CD8-positive, alpha-beta memory T cell (primary cell): ENCODE results near the gene PAEP. TPM values are rescaled to one million over a fixed set of nuclear protein-coding genes. Genes with fewer than 3 reads are reported as not detected.
A peak's percentile ranks its signal among the peaks of the same experiment; 100 is the strongest.

Experiments used
- CTCF ChIA-PET: fragments of 350-600 bp; sonication (Branson Sonifier 250); formaldehyde crosslinking; loops from one replicate; lab custom pipeline; 2021; ENCODE audit warnings: antibody characterized with exemption; lab: Charles Lee
- POLR2A ChIA-PET: fragments of 350-600 bp; sonication (Branson Sonifier 250); formaldehyde crosslinking; loops from one replicate; lab custom pipeline; 2021; ENCODE audit warnings: antibody characterized with exemption; lab: Charles Lee
- DNase-seq, 5 donors: peaks; one replicate each; pipeline versions ENCODE4 v3.0.0 to v3.0.0-alpha.2; 2020 to 2022; ENCODE audit warnings: mixed read lengths in 1 of 5
- H3K27ac ChIP-seq: one replicate; pipeline ENCODE4 v1.7.0; 2013; ENCODE audit warnings: low read depth, mild to moderate bottlenecking, low read length, moderate library complexity
- H3K27me3 ChIP-seq: 2 replicates; pipeline ENCODE4 v1.7.0; 2013; ENCODE audit warnings: low read length, mild to moderate bottlenecking; ENCODE audit not compliant: insufficient read depth, poor library complexity, severe bottlenecking
- H3K36me3 ChIP-seq: 2 replicates; pipeline ENCODE4 v1.7.0; 2013; ENCODE audit warnings: mild to moderate bottlenecking, low read length, moderate library complexity; ENCODE audit not compliant: insufficient read depth
- H3K4me1 ChIP-seq: 2 replicates; pipeline ENCODE4 v1.7.0; 2013; ENCODE audit warnings: mild to moderate bottlenecking, low read length, moderate library complexity; ENCODE audit not compliant: insufficient read depth
- H3K4me3 ChIP-seq: 2 replicates; pipeline ENCODE4 v1.7.0; 2013; ENCODE audit warnings: mild to moderate bottlenecking, low read length
- H3K9me3 ChIP-seq: 2 replicates; pipeline ENCODE4 v1.7.0; 2013; ENCODE audit warnings: mild to moderate bottlenecking, low read length
- H3K27ac Mint-ChIP-seq, 8 donors: one replicate each; pipeline ENCODE4 v1.8.0; 2020 to 2021; ENCODE audit warnings: mixed read lengths in 8 of 8, mild to moderate bottlenecking in 6 of 8, inconsistent platforms in 3 of 8, moderate library complexity in 3 of 8
- H3K27me3 Mint-ChIP-seq, 2 donors: one replicate each; pipeline ENCODE4 v1.8.0; 2020 to 2021; ENCODE audit warnings: mixed read lengths in 2 of 2, mild to moderate bottlenecking in 1 of 2, moderate library complexity in 1 of 2
- H3K36me3 Mint-ChIP-seq, 3 donors: one replicate each; pipeline ENCODE4 v1.8.0; 2020 to 2021; ENCODE audit warnings: mixed read lengths in 3 of 3, inconsistent platforms in 1 of 3, mild to moderate bottlenecking in 1 of 3
- H3K4me1 Mint-ChIP-seq, 3 donors: one replicate each; pipeline ENCODE4 v1.8.0; 2020 to 2021; ENCODE audit warnings: mixed read lengths in 3 of 3, inconsistent platforms in 1 of 3, mild to moderate bottlenecking in 1 of 3
- H3K4me3 Mint-ChIP-seq, 7 donors: one replicate each; pipeline ENCODE4 v1.8.0; 2020 to 2021; ENCODE audit warnings: mixed read lengths in 7 of 7, mild to moderate bottlenecking in 6 of 7, moderate library complexity in 4 of 7, inconsistent platforms in 2 of 7
- H3K9me3 Mint-ChIP-seq, 5 donors: one replicate each; pipeline ENCODE4 v1.8.0; 2020 to 2022; ENCODE audit warnings: mixed read lengths in 5 of 5, mild to moderate bottlenecking in 3 of 5, moderate library complexity in 2 of 5, inconsistent platforms in 1 of 5
- polyA plus RNA-seq: library from polyadenylated mRNA; unstranded; fragments of 300-500 nt; fragmentation: Illumina TruSeq; gene quantifications from one replicate; pipeline ENCODE4 v1.2.3, GENCODE V29; 2021
- total RNA-seq, 2 experiments: library from RNA; stranded (reverse); gene quantifications; one replicate each; pipeline ENCODE4 v1.2.3, GENCODE V29; 2021

The PAEP gene
- total and polyA plus RNA-seq, 3 experiments from 2014 or later = not detected

DNA sequence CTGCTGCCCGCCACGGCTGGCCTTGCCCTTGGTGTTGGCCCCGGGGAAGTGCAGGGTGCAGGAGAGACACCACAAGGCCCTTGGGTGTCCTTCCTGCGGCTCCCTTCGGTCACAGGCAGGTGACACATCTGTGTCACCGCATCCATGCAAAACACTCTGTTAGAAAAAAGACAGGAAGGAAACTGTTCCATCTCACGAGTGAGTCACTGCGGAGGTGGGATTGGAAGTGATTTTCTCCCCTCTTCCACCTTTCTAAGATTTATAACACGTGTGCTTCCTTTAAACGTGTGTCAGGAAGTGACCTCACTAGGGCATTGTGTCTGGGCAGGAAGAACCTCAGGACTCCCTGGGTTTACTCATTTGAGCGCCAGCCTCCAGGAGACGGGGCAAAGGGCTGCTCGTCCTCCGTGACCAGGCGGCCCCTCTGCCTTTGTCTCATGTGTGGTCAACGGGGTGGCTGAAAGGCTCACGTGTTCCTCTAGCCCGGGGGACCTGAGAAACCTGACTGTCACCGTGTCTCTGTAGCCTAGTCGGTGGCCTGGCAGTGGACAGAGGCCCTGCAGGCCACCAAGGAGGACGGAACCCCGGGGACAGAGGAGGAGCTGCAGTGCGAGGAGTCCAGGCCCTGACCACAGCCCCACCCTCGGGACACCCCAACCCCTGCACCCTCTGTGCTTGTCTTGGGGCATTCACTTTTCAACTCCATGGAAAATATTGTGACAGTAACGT lies 45.3 kb upstream of the PAEP start:
- Histone ChIP-seq H3K4me1 (no peaks in the 10 kb centered on the region), H3K27ac (no peak overlapping the region), H3K4me3 (no peak overlapping the region), H3K36me3 (no peaks in the 10 kb centered on the region), H3K9me3 (no peaks in the 10 kb centered on the region), H3K27me3 (no peaks in the 10 kb centered on the region)
- no peaks in the 10 kb centered on the region for H3K36me3 Mint-ChIP-seq
- CTCF ChIA-PET = no interaction called here
- no peak overlapping the region for H3K4me3 Mint-ChIP-seq
- no peak for DNase-seq
- peaks cover 0 to 2% of the 10 kb centered on the region in 2 donors for H3K27me3 Mint-ChIP-seq
- no peaks in the 10 kb centered on the region for H3K4me1 Mint-ChIP-seq
- H3K9me3 Mint-ChIP-seq = peaks cover 0 to 2% (median 0%) of the 10 kb centered on the region in 5 donors
- POLR2A ChIA-PET = no interaction called here
- no peak overlapping the region for H3K27ac Mint-ChIP-seq

- H3K36me3 ChIP-seq = no peaks in the 10 kb centered on the region
- Mint-ChIP-seq H3K4me1 (no peaks in the 10 kb centered on the region), H3K4me3 (no peak overlapping the region), H3K27me3 (peaks cover 0 to 4% of the 10 kb centered on the region in 2 donors), H3K27ac (no peak overlapping the region), H3K36me3 (no peaks in the 10 kb centered on the region), H3K9me3 (peaks cover 0 to 2% (median 0%) of the 10 kb centered on the region in 5 donors)
- H3K27ac ChIP-seq = no peak overlapping the region
- ChIA-PET CTCF (interaction anchor here (1.1 kb wide), 1 partner anchor 12 kb away, joined by 4 read pairs; no protein-coding TSS in a partner anchor), POLR2A (no interaction called here)
- H3K4me1 ChIP-seq = no peaks in the 10 kb centered on the region
- DNase-seq = no peak
- no peak overlapping the region for H3K4me3 ChIP-seq
- no peaks in the 10 kb centered on the region for H3K9me3 ChIP-seq
- H3K27me3 ChIP-seq = no peaks in the 10 kb centered on the region
Observed at GRCh38 chr9:135517407-135517822, 44.1 kb upstream of the PAEP start.

DNA sequence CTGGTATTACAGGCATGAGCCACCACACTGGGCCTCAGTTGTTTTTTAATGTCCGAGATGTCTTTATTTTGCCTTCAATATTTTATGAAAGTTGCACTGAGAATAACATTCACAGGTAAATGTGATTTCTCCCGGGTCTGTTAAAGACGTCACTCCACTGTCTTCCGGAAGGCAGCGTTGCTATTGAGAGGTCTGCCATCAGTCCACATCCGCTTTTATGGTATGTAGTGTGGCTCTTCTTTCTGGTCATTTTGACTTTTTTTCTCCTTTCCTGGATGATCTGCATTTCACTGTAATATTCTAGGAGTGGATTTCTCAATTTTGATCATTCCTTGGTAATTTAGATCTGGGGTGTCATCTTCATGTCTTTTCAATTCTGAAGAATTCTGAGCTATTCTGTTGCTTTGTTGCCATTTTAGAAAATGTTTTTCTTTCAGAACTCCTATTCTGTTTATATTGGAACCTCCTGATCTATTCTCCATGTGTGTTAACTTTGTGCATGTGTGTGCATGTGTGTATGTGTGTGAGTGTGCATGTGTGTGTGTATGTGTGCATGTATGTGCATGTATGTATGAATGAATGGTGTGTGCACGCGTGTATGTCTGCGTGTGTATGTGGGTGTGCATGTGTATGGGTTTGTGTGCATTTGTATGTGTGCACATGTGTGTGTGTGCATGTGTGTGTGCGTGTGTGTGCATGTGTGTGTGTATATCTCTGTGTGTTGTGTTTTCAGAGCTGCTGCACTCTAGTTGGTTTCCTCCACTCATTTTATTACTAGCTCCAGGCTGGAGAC lies 42.2 kb upstream of the PAEP start:
- H3K27me3 ChIP-seq = no peaks in the 10 kb centered on the region
- DNase-seq = no peak
- Mint-ChIP-seq H3K9me3 (peaks cover 0 to 2% (median 0%) of the 10 kb centered on the region in 5 donors), H3K4me1 (no peaks in the 10 kb centered on the region), H3K4me3 (no peak overlapping the region), H3K27me3 (peaks cover 0 to 7% of the 10 kb centered on the region in 2 donors), H3K36me3 (no peaks in the 10 kb centered on the region), H3K27ac (no peak overlapping the region)
- no peaks in the 10 kb centered on the region for H3K9me3 ChIP-seq
- ChIA-PET CTCF (no interaction called here), POLR2A (no interaction called here)
- no peaks in the 10 kb centered on the region for H3K36me3 ChIP-seq
- no peak overlapping the region for H3K27ac ChIP-seq
- H3K4me1 ChIP-seq = no peaks in the 10 kb centered on the region
- H3K4me3 ChIP-seq = no peak overlapping the region

DNA sequence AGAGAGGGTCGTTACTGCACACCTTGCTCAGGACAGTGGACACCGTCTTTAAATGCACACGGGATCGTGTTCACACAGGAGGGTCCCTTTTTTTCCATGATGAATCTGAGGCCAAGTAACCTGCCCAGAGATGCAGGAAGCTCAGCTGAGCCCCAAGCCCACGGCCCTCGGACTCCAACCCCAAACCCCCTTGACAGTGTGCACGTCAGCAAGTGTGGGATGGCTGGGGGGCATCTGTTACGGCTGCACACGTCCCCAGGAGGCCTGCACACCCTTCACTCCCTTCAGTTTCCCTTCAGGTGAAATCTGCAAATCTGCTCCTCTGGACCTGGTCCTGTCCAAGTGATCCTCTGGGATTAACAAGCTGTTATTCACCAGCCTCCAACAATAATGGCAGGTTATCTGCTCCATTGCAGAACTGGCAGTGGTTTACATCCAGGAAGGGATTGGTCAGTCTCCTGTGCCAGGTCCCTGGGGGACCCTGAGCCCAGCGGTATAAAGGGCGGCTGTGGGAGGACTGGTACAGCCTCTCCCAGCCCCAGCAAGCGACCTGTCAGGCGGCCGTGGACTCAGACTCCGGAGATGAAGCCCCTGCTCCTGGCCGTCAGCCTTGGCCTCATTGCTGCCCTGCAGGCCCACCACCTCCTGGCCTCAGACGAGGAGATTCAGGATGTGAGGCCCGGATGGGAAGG lies 40.5 kb upstream of the PAEP start, which contains the start of gene LCN1:
Gene LCN1, plus strand, starts transcription at position 525 of the 692 bp plus-strand sequence. Its CDS starts 58 bp downstream, at position 583.
- peaks cover 0 to 7% of the 10 kb centered on the region in 2 donors for H3K27me3 Mint-ChIP-seq
- DNase-seq = no peak
- no peak within 1 kb of the TSS for H3K4me3 ChIP-seq
- ChIA-PET CTCF (no interaction called here), POLR2A (no interaction called here)
- H3K36me3 ChIP-seq = no peaks in the 10 kb centered on the region
- H3K27ac ChIP-seq = no peak within 1 kb of the TSS
- no peaks in the 10 kb centered on the region for H3K4me1 Mint-ChIP-seq
- H3K4me3 Mint-ChIP-seq = no peak within 1 kb of the TSS
- H3K4me1 ChIP-seq = no peaks in the 10 kb centered on the region
- H3K9me3 Mint-ChIP-seq = peaks cover 0 to 2% (median 0%) of the 10 kb centered on the region in 5 donors
- no peaks in the 10 kb centered on the region for H3K27me3 ChIP-seq
- H3K27ac Mint-ChIP-seq = peak within 1 kb of the TSS in 1 of 8 donors; percentile 2
- H3K9me3 ChIP-seq = no peaks in the 10 kb centered on the region
- H3K36me3 Mint-ChIP-seq = no peaks in the 10 kb centered on the region

DNA sequence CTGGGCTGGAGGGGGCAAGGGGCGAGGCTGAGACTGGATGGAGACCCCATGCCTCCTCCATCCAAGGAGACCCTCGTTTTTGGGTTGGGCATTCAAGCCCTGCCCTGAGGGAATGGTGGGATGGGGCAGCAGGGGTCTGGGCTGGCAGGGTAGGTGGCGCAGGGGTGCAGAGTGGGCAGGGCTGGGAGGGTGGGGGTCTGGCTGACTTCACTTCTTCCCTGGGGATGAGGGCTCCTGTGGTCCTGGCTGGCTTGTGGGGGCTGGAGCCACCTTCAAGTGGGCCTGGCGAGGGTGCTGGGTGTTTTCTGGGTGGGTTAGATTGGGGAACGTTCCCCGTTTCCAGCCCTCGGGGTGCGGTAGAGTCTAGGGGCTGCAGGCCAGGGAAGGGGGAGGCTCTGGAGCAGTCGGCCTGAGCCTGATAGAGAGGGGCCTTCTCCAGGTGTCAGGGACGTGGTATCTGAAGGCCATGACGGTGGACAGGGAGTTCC lies 39.9 kb upstream of the PAEP start:
- no peak overlapping the region for H3K4me3 Mint-ChIP-seq
- ChIA-PET CTCF (no interaction called here), POLR2A (no interaction called here)
- Histone ChIP-seq H3K36me3 (no peaks in the 10 kb centered on the region), H3K4me1 (no peaks in the 10 kb centered on the region), H3K27ac (no peak overlapping the region), H3K9me3 (no peaks in the 10 kb centered on the region), H3K4me3 (no peak overlapping the region), H3K27me3 (no peaks in the 10 kb centered on the region)
- peaks cover 0 to 7% of the 10 kb centered on the region in 2 donors for H3K27me3 Mint-ChIP-seq
- H3K9me3 Mint-ChIP-seq = peaks cover 0 to 2% (median 0%) of the 10 kb centered on the region in 5 donors
- no peak overlapping the region for H3K27ac Mint-ChIP-seq
- H3K36me3 Mint-ChIP-seq = no peaks in the 10 kb centered on the region
- DNase-seq = no peak
- no peaks in the 10 kb centered on the region for H3K4me1 Mint-ChIP-seq

DNA sequence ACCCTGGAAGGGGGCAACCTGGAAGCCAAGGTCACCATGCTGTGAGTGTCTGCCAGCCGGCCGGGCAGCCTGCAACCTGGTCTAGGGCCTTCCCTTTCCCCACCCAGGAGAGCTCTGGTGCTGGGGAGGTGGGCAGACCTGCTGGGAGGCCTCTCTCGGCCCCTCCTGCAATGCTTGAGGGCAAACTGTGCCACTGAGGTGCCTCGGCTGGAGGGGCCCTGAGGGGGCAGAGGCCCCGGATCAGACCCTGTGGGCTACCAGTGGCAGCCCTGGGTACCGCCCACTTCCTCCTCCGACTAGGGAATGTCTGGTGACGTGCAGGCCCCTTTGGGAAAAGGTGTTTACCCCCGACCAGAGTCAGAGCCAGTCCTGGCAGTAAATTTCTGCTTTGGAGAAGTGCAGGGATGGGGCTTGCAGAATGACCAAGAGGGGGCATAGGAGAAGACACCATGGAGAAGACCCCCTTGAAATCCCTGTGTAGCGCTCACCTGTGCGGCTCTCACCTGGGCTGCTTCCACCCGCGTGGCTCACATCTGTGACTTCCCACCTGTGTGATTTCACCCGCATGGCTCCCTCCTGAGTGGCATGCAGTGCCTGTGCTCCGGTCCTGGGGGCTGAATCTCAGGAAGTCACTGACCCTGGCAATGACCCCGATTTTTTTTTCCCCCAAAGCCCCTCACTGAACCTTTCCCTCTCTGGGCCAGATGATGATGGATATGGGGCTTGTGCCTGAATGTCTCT lies 39.2 kb upstream of the PAEP start:
- H3K4me3 ChIP-seq = no peak overlapping the region
- no peaks in the 10 kb centered on the region for H3K4me1 ChIP-seq
- no peak overlapping the region for H3K27ac Mint-ChIP-seq
- DNase-seq = no peak
- peaks cover 0 to 7% of the 10 kb centered on the region in 2 donors for H3K27me3 Mint-ChIP-seq
- H3K27ac ChIP-seq = no peak overlapping the region
- H3K9me3 ChIP-seq = no peaks in the 10 kb centered on the region
- ChIA-PET POLR2A (no interaction called here), CTCF (no interaction called here)
- H3K4me3 Mint-ChIP-seq = no peak overlapping the region
- H3K27me3 ChIP-seq = no peaks in the 10 kb centered on the region
- no peaks in the 10 kb centered on the region for H3K36me3 Mint-ChIP-seq
- H3K9me3 Mint-ChIP-seq = peaks cover 0 to 2% (median 0%) of the 10 kb centered on the region in 5 donors
- no peaks in the 10 kb centered on the region for H3K4me1 Mint-ChIP-seq
- no peaks in the 10 kb centered on the region for H3K36me3 ChIP-seq

DNA sequence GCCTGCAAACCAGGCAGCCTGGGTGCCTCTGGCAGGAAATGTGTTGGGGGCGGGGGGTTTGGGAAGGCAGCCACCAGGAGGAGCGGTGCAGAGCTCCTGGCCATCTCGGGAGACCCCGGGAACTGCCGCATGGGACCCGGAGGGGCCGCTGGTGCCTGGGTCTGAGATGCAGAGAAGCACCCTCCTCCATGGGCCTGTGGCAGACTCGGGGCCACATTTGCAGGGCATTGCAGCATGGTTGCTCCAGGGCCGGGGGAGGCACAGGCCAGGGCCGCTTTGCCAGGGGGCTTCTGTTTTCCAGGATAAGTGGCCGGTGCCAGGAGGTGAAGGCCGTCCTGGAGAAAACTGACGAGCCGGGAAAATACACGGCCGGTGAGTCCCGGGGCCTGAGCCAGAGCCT lies 38.6 kb upstream of the PAEP start:
- ChIA-PET POLR2A (no interaction called here), CTCF (no interaction called here)
- DNase-seq = no peak
- no peak overlapping the region for H3K27ac Mint-ChIP-seq
- H3K9me3 Mint-ChIP-seq = peaks cover 0 to 2% (median 0%) of the 10 kb centered on the region in 5 donors
- Histone ChIP-seq H3K9me3 (no peaks in the 10 kb centered on the region), H3K27me3 (no peaks in the 10 kb centered on the region), H3K4me3 (no peak overlapping the region), H3K4me1 (no peaks in the 10 kb centered on the region), H3K27ac (no peak overlapping the region), H3K36me3 (no peaks in the 10 kb centered on the region)
- H3K27me3 Mint-ChIP-seq = peaks cover 0 to 7% of the 10 kb centered on the region in 2 donors
- H3K4me3 Mint-ChIP-seq = no peak overlapping the region
- H3K4me1 Mint-ChIP-seq = no peaks in the 10 kb centered on the region
- no peaks in the 10 kb centered on the region for H3K36me3 Mint-ChIP-seq
